Measurements from ENCODE around the gene ZFP64.
"Not testable (repeated sequence)": the region's sequence is repeated elsewhere in the genome, so short reads cannot be mapped to it uniquely, and the experiment has no call there.

The ZFP64 gene

DNA sequence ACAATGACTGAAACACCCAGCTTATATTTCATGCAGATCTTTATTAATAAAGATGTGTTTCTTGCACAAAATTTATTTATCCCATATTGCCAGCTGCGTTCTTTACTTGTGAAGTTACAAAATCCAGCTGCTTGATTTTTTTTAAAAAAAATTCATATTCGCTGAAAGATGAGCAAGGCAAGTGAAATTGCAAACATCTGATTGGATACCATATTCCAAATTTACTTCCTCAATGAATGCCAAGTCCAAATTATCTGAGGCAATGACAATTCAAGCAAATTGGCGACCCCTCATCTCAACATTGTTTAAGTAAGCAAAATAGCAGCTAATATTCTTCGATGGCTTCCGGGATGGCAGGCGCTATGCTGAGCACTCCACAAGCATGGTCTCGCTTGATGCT is 37.7 kb downstream of the ZFP64 start:
- DNase-seq, result no peak

DNA sequence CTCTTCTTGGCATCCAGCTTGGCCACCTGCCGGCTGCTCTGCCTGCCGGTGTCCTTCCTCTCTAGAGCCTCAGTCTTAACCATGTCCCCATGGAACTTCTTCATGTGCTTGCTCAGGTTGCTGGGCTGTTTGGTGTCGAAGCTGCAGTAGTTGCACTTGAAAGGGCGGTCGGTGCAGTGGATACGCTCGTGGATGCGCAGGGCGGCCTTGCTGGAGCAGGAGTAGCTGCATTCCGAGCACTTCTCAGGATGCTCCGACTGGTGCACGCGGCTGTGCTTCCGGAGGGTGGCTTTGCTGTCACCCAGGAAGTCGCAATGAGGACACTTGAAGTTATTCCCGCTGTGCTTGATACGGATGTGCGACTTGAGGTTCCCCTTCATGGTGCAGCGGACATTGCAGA is 38.7 kb downstream of the ZFP64 start:
- no peak for DNase-seq

DNA sequence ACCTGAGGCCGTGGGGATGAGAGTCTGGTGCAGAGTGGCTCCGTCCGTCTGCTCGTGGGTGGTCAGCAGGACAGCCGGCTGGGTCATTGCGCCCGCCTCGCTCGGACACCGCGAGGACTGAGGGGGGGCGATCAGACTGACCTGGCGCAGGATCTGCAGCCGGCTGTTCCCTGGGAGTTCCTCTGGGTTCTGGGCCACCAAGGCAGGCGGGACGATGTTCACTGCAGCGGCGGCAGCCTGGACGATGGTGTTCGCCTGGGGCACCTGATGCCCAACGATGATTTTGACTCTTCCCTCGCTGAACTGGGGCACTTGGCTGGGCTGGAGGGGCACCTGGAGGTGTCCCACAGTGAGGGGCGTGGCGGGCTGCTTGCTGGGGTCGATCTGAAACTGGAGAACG is 39.2 kb downstream of the ZFP64 start:
- DNase-seq, result no peak

DNA sequence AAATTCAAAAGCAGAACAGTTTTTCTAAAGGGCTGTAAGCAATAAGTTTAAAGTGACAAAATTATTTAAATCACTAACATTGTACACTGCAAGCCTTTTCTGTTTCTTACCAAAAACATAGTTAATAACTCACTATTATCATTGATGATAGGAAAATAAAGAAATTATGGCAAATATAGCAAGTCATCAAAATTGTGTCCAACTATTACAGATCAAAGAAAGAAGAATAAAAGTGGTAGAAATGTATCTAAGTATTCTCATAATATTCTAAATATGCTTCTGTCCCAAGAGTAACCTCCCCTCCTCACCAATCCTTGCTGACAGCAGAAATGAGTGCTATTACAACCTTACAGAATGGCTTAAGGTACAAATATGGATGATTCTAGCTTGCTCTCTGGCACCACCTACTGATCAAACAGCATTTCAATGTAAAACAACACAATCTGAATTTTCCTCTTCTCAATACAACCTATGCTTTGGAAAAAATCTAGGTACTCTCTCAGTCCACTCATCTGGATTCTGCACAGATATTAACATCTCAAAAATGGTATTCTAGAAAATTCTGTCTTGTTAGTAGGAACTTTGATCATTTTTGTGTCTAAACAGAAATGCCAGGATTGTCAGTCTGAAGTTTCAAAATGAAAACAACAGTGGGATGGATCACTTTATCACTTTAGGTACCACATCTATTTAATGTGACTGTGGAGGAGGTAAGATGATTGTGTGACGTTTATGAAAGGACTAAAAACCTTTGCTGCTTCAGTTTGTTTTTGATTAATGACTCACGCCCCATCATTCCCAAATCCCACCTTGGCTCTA is 40.9 kb downstream of the ZFP64 start:
- DNase-seq, result peak in 1 of 5 experiments; percentile 47

DNA sequence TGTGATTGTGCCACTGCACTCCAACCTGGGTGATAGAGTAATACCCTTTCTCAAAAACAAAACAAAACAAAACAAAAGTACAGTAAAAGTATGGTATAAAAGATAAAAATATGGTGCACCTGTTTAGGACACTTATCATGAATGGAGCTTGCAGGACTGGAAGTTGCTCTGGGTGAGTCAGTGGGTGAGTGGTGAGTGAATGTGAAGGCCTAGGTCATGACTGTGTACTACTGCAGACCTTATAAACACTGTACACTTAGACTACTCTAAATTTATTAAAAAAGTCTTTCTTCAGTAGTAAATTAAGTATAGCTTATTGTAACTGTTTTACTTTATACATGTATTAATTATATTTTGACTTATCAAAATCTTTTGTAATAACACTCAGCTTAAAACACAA is 46.0 kb downstream of the ZFP64 start:
- DNase-seq, result no peak

DNA sequence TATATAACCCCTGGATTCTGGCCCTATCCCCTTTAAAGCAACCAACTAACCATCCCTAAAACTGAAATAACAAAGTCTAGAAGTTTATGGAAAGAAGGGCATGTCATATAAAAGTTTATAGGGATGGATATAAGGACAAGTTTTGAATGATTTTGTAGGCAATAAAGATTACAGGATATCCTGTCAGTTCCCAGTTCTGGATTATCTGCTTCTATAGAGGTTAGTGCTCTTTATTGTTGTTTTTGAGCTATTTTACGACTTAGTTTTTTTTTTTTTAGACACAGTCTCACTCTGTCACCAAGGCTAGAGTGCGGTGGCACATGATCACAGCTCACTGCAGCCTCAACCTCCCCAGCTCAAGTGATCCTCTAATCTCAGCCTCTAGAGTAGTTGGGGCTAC is 48.3 kb downstream of the ZFP64 start:
- DNase-seq, result no peak

DNA sequence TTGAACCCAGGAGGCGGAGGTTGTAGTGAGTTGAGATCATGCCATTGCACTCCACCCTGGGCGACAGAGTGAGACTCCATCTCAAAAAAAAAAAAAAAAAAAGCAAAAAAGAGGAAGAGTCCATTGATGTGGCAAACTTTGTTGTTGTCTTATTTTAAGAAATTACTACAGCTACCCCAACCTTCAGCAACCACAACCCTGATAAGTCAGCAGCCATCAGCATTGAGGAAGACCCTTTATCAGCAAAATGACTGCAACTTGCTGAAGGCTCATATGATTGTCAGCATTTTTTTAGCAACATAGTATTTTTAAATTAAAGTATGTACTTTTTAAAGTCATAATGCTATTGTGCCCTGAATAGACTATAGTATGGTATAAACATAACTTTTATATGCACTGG is 48.8 kb downstream of the ZFP64 start:
- no peak for DNase-seq

DNA sequence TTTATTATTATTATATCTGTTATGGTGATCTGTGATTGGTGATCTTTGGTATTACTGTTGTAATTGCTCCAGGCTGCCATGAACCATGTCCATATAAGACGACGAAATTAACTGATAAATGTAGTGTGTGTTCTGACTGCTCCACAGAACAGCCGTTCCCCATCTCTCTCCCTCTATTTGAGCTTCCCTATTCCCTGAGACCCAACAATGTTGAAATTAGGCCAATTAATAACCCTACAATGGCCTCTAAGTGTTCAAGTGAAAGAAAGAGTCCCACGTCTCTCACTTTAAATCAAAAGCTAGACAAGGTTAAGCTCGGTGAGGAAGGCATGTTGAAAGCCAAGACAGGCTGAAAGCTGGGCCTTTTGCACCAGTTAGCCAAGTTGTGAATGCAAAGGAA is 51.6 kb downstream of the ZFP64 start:
- DNase-seq, result no peak

DNA sequence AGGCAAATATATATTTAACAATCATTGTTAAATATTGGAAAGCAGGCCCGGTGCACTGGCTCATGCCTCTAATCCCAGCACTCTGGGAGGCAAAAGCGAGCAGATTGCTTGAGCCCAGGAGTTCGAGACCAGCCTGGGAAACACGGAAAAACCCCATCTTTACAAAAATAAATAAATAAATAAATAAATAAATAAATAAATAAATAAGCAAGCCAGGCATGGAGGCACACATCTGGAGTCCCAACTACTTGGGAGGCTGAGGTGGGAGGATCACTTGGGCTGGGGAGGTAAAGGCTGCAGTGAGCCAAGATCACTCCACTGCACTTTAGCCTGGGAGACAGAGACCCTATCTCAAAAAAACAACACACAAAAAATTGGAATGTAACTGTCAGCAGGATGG is 53.7 kb downstream of the ZFP64 start:
- no peak for DNase-seq

DNA sequence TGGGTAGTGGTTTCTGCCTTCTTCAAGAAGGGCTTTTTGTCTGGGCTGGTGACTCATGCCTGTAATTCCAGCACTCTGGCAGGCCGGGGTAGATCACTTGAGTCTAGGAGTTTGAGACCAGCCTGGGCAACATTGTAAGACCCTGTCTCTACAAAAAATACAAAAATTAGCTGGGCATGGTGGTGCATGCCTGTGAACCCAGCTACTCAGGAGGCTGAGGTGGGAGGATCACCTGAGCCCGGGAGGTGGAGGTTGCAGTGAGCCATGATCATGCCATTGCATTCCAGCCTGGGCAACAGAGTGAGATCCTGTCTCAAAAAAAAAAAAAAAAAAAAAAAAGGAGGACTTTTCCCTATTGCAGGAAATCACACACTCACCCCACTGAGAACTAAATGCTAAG is 57.9 kb downstream of the ZFP64 start:
- DNase-seq, result not testable (repeated sequence)

DNA sequence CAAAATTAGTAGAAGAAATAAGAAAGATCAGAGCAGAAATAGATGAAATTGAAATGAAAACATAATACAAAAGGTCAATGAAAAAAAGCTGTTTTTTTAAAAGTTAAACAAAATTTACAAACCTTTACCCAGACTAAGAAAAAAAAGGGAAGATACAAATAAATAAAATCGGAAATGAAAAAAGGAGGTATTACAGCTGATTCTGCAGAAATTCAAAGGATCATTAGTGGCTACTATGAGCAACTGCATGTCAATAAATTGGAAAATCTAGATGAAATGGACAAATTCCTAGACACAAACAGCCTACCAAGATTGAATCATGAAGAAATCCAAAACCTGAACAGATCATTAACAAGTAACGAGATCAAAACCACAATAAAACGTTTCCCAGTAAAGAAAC is 59.2 kb downstream of the ZFP64 start:
- DNase-seq, result no peak

DNA sequence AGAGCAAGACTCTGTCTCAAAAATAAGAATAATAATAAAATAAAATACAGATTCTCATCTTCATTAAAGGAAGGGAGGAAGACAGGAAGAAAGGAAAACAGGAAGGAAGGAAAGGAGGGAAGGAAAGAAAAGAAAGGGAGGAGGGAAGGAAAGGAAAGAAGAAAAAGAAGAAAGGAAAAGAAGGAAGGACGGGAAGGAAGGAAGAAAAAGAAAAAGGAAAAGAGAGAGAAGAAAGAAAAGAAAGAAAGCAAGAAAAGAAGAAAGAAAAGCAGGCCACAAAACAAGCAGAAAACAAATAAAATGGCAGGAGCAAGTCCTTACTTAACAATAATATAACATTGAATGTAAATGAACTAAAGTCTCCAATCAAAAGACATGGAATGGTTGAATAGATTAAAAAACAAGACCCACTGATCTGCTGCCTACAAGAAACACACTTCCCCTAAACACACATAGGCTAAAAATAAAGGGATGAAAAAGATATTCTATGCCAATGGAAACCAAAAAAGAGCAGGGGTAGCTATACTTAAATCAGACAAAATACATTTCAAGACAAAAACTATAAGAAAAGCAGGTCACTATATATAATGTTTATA is 60.4 kb downstream of the ZFP64 start:
- DNase-seq, result no peak

DNA sequence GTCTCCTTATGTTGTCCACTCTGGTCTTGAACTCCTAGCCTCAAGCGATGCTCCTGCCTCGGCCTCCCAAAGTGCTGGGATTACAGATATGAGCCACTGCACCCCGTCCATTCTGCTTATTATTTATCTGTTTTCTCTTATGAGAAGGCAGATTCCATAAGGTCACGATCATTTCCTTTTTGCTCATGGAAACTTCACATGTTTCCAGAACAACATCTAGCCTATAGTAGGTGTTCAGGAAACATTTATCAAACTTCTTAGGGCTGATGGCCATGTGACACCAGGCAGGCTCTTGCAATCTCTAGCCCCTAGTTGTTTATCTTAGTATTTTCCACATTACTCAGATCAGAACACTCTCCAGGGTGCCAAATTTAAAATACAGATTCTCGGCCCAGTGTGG is 61.2 kb downstream of the ZFP64 start:
- DNase-seq, result no peak

DNA sequence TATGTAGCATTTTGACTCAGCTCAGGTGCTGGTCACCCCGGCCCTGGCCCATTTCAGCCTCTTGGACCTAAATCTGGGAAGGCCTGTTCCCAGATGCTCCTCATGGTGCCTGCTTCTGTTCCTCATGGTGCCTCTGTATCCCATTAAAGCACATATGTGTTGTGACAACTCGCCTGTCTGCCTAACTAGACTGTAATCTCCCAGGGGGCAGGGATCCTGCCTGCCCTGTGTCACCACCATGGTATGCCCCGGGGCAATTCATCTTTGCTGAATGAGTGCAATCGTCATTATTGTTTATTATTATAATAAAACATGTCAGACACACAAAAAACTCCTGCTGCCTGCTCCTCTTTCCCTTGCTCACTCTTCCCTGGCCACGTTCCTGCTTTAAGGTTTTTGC is 62.0 kb downstream of the ZFP64 start:
- no peak for DNase-seq

DNA sequence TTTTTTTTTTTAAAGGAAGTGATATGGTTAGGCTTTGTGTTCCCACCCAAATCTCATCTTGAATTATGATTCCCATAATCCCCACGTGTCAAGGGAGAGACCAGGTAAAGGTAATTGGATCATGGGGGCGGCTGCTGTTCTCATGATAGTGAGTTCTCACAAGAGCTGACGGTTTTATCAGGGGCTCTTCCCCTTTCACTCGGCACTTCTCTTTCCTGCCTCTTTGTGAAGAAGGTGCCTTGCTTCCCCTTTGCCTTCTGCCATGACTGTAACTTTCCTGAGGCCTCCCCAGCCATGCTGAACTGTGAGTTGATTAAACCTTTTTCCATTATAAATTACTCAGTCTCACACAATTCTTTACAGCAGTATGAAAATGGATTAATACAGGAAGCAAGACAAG is 64.3 kb downstream of the ZFP64 start:
- DNase-seq, result no peak

DNA sequence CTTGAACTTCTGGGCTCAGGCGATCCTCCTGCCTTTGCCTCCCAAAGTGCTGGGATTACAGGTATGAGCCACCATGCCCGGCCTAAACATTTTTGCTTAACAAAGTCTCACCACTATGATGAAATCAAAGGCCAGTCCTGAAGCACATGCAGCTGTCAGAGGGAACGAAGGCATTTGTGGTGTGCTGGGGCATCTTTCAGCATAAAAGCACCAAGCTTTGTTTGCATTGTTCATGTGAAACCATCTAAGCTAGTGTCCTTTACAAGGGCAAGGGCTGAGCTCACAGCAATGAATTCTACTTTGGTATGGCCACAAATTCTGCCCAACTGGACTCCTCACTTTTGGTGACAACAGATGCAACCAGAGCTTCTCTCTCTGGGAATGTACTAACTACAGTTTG is 66.8 kb downstream of the ZFP64 start:
- DNase-seq, result no peak

DNA sequence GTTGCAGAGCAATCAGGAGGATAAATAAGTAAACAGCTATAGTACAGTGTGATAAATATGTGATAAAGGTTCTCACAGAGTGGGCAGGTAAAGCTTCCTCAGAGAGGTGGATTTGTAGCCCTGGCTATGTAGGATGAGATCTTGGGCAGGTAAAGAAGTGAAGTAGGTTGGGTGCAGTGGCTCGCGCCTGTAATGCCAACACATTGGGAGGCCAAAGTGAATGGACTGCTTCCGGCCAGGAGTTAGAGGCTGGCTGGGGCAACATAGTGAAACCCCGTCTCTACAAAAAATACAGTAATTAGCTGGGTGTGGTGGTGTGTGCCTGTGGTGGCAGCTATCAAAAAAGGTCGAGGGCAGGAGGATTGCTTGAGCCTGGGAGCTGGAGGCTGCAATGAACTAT is 72.9 kb downstream of the ZFP64 start:
- no peak for DNase-seq

DNA sequence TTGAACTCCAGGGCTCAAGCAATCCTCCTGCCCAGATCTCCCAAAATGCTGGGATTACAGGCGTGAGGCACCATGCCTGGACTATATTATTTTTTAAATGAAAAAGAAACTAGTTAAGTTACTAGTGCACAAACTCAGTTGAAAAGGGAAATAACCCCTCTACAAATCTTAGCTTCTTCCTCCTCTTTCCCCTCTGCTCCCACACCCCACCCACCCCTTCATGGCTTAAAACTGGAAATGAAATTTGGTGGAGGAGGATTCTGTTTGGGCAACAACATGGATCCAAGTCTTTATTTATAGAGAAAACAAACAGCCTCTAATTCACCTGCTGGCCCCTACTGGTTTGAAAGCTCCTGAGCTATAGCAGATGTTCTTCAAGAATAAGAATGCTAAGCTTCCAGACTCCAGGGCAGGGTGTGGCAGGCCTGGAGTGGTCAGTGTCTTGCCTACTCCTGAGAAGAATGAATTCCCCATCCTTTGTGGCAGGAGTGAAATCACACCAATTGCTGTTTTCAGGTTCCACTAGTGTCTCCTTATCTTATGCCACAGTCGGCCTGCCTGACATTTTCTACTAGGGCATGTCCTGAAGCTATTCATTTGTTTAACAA is 73.5 kb downstream of the ZFP64 start:
- DNase-seq, result no peak

DNA sequence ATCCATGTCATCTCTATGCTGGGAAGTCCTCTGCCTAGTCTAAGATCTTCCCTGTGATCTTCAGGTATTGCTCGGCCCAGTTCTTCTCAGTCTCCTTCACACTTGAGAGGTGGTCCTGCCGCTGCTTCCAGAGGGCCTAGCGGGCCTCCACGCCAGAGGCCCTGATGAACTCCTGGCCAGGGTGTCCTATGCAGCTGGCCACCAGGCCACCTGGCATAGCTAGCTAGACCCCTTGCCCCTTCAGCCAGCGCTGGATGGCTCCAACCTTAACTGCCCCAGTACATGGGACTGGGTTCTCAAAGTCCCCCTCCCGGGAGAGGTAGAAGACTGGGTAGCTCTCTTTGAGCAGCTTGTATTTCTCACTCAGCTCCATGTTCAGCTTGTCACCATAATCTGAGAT is 81.1 kb downstream of the ZFP64 start:
- no peak for DNase-seq

DNA sequence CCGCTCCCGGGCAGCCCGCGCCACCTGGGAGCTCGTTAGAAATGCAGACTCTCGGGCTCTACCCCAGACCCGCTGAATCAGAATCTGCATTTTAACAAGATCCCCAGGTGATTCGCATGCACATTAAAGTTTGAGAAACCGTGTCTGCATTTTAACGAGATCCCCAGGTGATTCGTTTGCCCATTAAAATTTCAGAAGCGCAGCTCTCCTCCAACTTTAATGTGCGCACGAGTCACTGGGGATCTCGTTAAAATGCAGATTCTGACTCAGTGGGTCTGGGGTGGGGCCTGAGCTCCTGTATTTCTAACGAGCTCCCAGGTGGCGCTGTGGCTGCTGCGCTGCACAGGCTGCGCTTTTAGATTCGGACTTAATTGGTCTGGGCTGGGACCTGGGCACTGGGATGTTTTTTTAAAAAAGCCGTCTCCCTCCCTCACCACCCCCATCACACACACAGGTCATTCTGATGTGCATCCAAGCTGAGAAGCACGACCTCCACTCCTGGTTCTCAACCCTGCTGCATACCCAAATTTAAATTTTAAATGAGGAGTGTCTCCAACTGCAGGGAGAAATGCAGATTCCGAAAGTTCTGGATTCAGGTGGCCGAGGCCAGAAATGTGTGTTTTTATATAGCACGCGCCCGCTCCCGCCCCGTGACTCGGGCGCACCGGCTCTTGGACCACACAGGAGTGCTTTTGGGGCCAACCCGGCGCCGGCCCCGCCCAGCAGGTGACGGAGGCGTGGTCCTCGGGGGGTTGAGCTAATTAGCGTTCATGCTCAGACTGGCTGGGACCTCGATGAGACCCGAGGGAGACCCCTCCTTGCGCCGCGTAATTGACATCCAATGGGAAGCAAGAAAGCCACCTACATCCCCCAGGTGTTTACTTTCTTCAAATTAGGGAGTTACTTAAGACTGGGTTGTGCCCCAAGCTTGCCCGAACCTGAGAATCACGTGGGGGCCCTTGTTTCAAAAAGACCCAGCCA is 85.8 kb downstream of the ZFP64 start:
- peak in 1 of 5 experiments; percentile 16 for DNase-seq

DNA sequence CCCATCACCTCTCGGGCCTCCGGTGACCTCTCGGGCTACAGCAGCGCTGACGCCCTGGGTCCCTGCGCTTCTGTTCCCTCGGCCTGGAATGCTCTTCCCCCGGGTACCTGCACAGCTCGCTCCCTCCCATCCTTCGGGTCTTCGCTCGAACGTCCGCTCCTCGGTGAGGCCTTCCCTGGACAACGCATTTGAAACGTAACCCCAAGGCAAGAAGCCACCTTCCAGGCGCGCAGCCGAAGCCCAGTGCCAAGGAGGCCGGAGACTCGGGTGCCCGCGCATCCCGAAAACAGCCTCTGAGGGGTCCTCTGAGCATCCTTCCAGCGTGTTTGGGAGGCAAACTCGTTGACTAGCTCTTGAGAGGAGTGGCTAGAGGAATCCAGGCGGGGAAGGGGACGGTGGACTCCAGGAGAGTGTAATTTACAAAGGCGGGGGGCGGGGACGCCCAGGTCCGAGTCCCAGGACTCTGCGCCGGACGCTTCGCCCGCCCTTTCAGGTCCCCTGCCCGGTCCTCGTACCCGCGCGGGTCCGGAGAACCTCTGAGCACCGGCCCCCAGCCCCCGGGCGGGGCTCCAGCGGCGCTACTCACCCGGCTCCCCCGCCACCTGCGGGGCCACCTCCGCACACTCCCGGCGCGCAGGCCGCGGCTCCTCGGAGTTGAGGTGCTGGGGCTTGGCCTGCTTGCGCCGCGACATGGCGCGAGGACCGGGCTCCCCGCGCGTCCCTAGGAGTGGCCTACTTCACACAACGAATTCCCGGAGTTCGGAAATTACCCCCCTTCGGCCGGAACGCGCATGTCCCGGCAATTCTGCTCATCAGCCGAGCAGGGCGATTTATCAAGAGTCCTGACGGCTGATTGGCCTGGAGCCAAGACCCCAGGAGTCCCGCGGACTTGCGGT is 86.8 kb downstream of the ZFP64 start:
- DNase-seq, result no peak
